Activated naive CD8-positive, alpha-beta T cell treated with anti-CD3 and anti-CD28 coated beads, Interleukin-2, amount 10 ng/mL, durations not matched to agents 7 days and 5 days (primary cell): ENCODE data around the gene BCL7B. TPM values are rescaled to one million over a fixed set of nuclear protein-coding genes. Genes with fewer than 3 reads are reported as not detected.

Experiments used
- ATAC-seq: fragments of 150-1000 bp; cut with Tn5 transposase; one replicate; pipeline ENCODE4 v1.10.0; 2021; ENCODE audit warnings: low read depth, moderate library complexity
- POLR2A ChIA-PET: fragments of 350-600 bp; sonication (Branson Sonifier 250); formaldehyde crosslinking; loops from one replicate; lab custom pipeline; 2021; ENCODE audit warnings: antibody characterized with exemption; lab: Charles Lee
- DNase-seq: peaks from one replicate; pipeline ENCODE4 v3.0.0; 2021
- H3K27ac Mint-ChIP-seq: one replicate; pipeline ENCODE4 v1.8.0; 2022; ENCODE audit warnings: mild to moderate bottlenecking, mixed read lengths
- H3K27me3 Mint-ChIP-seq: one replicate; pipeline ENCODE4 v1.8.0; 2022; ENCODE audit warnings: mild to moderate bottlenecking, moderate library complexity, mixed read lengths
- H3K36me3 Mint-ChIP-seq: one replicate; pipeline ENCODE4 v1.8.0; 2021; ENCODE audit warnings: mild to moderate bottlenecking, mixed read lengths
- H3K4me1 Mint-ChIP-seq: one replicate; pipeline ENCODE4 v1.8.0; 2021; ENCODE audit warnings: mixed read lengths
- H3K4me3 Mint-ChIP-seq: one replicate; pipeline ENCODE4 v1.8.0; 2022; ENCODE audit warnings: mild to moderate bottlenecking, moderate library complexity, mixed read lengths
- H3K9me3 Mint-ChIP-seq: one replicate; pipeline ENCODE4 v1.8.0; 2021; ENCODE audit warnings: mixed read lengths
- total RNA-seq, 2 experiments: library from RNA; stranded (reverse); gene quantifications; one replicate each; pipeline ENCODE4 v1.2.3, GENCODE V29; 2021

Gene BCL7B
- total RNA-seq, 2 experiments from 2014 or later: 64.1 to 71.9 TPM

GRCh38 chr7:73520673-73521635 lies 36.5 kb downstream of the BCL7B start:
- peak overlapping the region; percentile 95 for H3K4me3 Mint-ChIP-seq
- no peaks in the 10 kb centered on the region for H3K9me3 Mint-ChIP-seq
- POLR2A ChIA-PET: interaction anchor here (0.6 to 4.9 kb wide), 11 partner anchors 11 to 217 kb away, joined by 3 to 30 read pairs (median 4); partner anchors contain the start of genes ABHD11 and TBL2
- no peak for ATAC-seq
- H3K4me1 Mint-ChIP-seq: peaks cover 52% of the 10 kb centered on the region
- H3K36me3 Mint-ChIP-seq: peaks cover 34% of the 10 kb centered on the region
- H3K27ac Mint-ChIP-seq: peak overlapping the region; percentile 96
- no peaks in the 10 kb centered on the region for H3K27me3 Mint-ChIP-seq
- no peak for DNase-seq

GRCh38 chr7:73519867-73520672 lies 37.4 kb downstream of the BCL7B start:
- no peaks in the 10 kb centered on the region for H3K27me3 Mint-ChIP-seq
- H3K27ac Mint-ChIP-seq: peak overlapping the region; percentile 96
- H3K36me3 Mint-ChIP-seq: peaks cover 35% of the 10 kb centered on the region
- DNase-seq (no peak), ATAC-seq (no peak)
- H3K4me1 Mint-ChIP-seq: peaks cover 46% of the 10 kb centered on the region
- POLR2A ChIA-PET: interaction anchor here (0.6 to 4.9 kb wide), 7 partner anchors 14 to 739 kb away, joined by 3 to 30 read pairs (median 4); partner anchors contain the start of gene TBL2
- H3K4me3 Mint-ChIP-seq: peak overlapping the region; percentile 95
- no peaks in the 10 kb centered on the region for H3K9me3 Mint-ChIP-seq

- Mint-ChIP-seq H3K27ac (peak overlapping the region; percentile 37), H3K4me1 (peaks cover 42% of the 10 kb centered on the region), H3K36me3 (peaks cover 41% of the 10 kb centered on the region), H3K9me3 (no peaks in the 10 kb centered on the region), H3K27me3 (no peaks in the 10 kb centered on the region), H3K4me3 (peak overlapping the region; percentile 95)
- DNase-seq: no peak
- POLR2A ChIA-PET: interaction anchor here (0.9 to 4.9 kb wide), 5 partner anchors 8 to 47 kb away, joined by 3 to 30 read pairs (median 4); no protein-coding TSS in a partner anchor
- ATAC-seq: no peak
These were observed 39.0 kb downstream of the BCL7B start for GRCh38 chr7:73518470-73518869.

GRCh38 chr7:73517241-73517995 lies 40.1 kb downstream of the BCL7B start:
- H3K36me3 Mint-ChIP-seq: peaks cover 48% of the 10 kb centered on the region
- peak overlapping the region; percentile 51 for H3K27ac Mint-ChIP-seq
- H3K27me3 Mint-ChIP-seq: no peaks in the 10 kb centered on the region
- H3K4me3 Mint-ChIP-seq: peak overlapping the region; percentile 1
- ATAC-seq (no peak), DNase-seq (no peak)
- POLR2A ChIA-PET: interaction anchor here (2.0 kb wide), 1 partner anchor 9 kb away, joined by 8 read pairs; no protein-coding TSS in a partner anchor
- peaks cover 40% of the 10 kb centered on the region for H3K4me1 Mint-ChIP-seq
- no peaks in the 10 kb centered on the region for H3K9me3 Mint-ChIP-seq

GRCh38 chr7:73515178-73515577 lies 42.3 kb downstream of the BCL7B start:
- Mint-ChIP-seq H3K9me3 (no peaks in the 10 kb centered on the region), H3K36me3 (peaks cover 40% of the 10 kb centered on the region), H3K27me3 (no peaks in the 10 kb centered on the region), H3K4me1 (peaks cover 34% of the 10 kb centered on the region), H3K4me3 (no peak overlapping the region), H3K27ac (no peak overlapping the region)
- POLR2A ChIA-PET: interaction anchor here (0.9 kb wide), 1 partner anchor 63 kb away, joined by 3 read pairs; the partner anchor contains the start of gene TBL2
- ATAC-seq: peak; percentile 47
- no peak for DNase-seq

- no peaks in the 10 kb centered on the region for H3K9me3 Mint-ChIP-seq
- H3K27ac Mint-ChIP-seq: no peak overlapping the region
- no peak for ATAC-seq
- H3K4me1 Mint-ChIP-seq: peaks cover 11% of the 10 kb centered on the region
- H3K27me3 Mint-ChIP-seq: no peaks in the 10 kb centered on the region
- POLR2A ChIA-PET: interaction anchor here (0.6 kb wide), 1 partner anchor 19 kb away, joined by 6 read pairs; no protein-coding TSS in a partner anchor
- H3K36me3 Mint-ChIP-seq: peaks cover 30% of the 10 kb centered on the region
- H3K4me3 Mint-ChIP-seq: no peak overlapping the region
- no peak for DNase-seq
These were observed 45.3 kb downstream of the BCL7B start for GRCh38 chr7:73512018-73512780.

GRCh38 chr7:73509463-73509862 lies 48.0 kb downstream of the BCL7B start:
- no peak overlapping the region for H3K27ac Mint-ChIP-seq
- no peaks in the 10 kb centered on the region for H3K9me3 Mint-ChIP-seq
- no peaks in the 10 kb centered on the region for H3K27me3 Mint-ChIP-seq
- H3K36me3 Mint-ChIP-seq: peaks cover 29% of the 10 kb centered on the region
- POLR2A ChIA-PET: interaction anchor here (0.6 kb wide), 1 partner anchor 14 kb away, joined by 3 read pairs; no protein-coding TSS in a partner anchor
- H3K4me3 Mint-ChIP-seq: no peak overlapping the region
- H3K4me1 Mint-ChIP-seq: peaks cover 6% of the 10 kb centered on the region
- ATAC-seq (no peak), DNase-seq (no peak)

GRCh38 chr7:73507556-73507955 lies 49.9 kb downstream of the BCL7B start:
- no peaks in the 10 kb centered on the region for H3K9me3 Mint-ChIP-seq
- no peaks in the 10 kb centered on the region for H3K27me3 Mint-ChIP-seq
- peaks cover 24% of the 10 kb centered on the region for H3K36me3 Mint-ChIP-seq
- H3K4me3 Mint-ChIP-seq: no peak overlapping the region
- peaks cover 3% of the 10 kb centered on the region for H3K4me1 Mint-ChIP-seq
- POLR2A ChIA-PET: no interaction called here
- no peak overlapping the region for H3K27ac Mint-ChIP-seq
- no peak for DNase-seq
- no peak for ATAC-seq

- DNase-seq (no peak), ATAC-seq (no peak)
- POLR2A ChIA-PET: interaction anchor here (0.7 kb wide), 1 partner anchor 16 kb away, joined by 3 read pairs; no protein-coding TSS in a partner anchor
- no peaks in the 10 kb centered on the region for H3K9me3 Mint-ChIP-seq
- H3K36me3 Mint-ChIP-seq: peaks cover 28% of the 10 kb centered on the region
- H3K27ac Mint-ChIP-seq: no peak overlapping the region
- H3K4me1 Mint-ChIP-seq: peaks cover 9% of the 10 kb centered on the region
- no peaks in the 10 kb centered on the region for H3K27me3 Mint-ChIP-seq
- H3K4me3 Mint-ChIP-seq: no peak overlapping the region
These were observed 52.6 kb downstream of the BCL7B start for GRCh38 chr7:73504920-73505319.

GRCh38 chr7:73504017-73504416 lies 53.5 kb downstream of the BCL7B start:
- H3K27me3 Mint-ChIP-seq: no peaks in the 10 kb centered on the region
- H3K4me3 Mint-ChIP-seq: no peak overlapping the region
- H3K9me3 Mint-ChIP-seq: no peaks in the 10 kb centered on the region
- no peak for ATAC-seq
- DNase-seq: no peak
- H3K4me1 Mint-ChIP-seq: peaks cover 9% of the 10 kb centered on the region
- peaks cover 30% of the 10 kb centered on the region for H3K36me3 Mint-ChIP-seq
- POLR2A ChIA-PET: no interaction called here
- no peak overlapping the region for H3K27ac Mint-ChIP-seq

- Mint-ChIP-seq H3K36me3 (peaks cover 30% of the 10 kb centered on the region), H3K9me3 (no peaks in the 10 kb centered on the region), H3K4me1 (peaks cover 9% of the 10 kb centered on the region), H3K27me3 (no peaks in the 10 kb centered on the region), H3K27ac (no peak overlapping the region), H3K4me3 (no peak overlapping the region)
- POLR2A ChIA-PET: no interaction called here
- ATAC-seq (no peak), DNase-seq (no peak)
These were observed 54.3 kb downstream of the BCL7B start for GRCh38 chr7:73503229-73503628.

GRCh38 chr7:73496626-73497025 lies 60.9 kb downstream of the BCL7B start:
- H3K36me3 Mint-ChIP-seq: peaks cover 54% of the 10 kb centered on the region
- H3K27ac Mint-ChIP-seq: no peak overlapping the region
- no peaks in the 10 kb centered on the region for H3K27me3 Mint-ChIP-seq
- ATAC-seq (no peak), DNase-seq (no peak)
- no peak overlapping the region for H3K4me3 Mint-ChIP-seq
- peaks cover 10% of the 10 kb centered on the region for H3K4me1 Mint-ChIP-seq
- POLR2A ChIA-PET: interaction anchor here (0.6 kb wide), 1 partner anchor 23 kb away, joined by 3 read pairs; no protein-coding TSS in a partner anchor
- H3K9me3 Mint-ChIP-seq: no peaks in the 10 kb centered on the region
